G401.6 (cell line): ENCODE results near the gene ZBTB2.
"Not testable (repeated sequence)": the region's sequence is repeated elsewhere in the genome, so short reads cannot be mapped to it uniquely, and the experiment has no call there.

Experiments used
- FAIRE-seq: peaks from 2 replicates; lab custom pipeline; 2012; peaks lifted over from hg19 to GRCh38; lab: Jason Lieb, UNC

The ZBTB2 gene

DNA sequence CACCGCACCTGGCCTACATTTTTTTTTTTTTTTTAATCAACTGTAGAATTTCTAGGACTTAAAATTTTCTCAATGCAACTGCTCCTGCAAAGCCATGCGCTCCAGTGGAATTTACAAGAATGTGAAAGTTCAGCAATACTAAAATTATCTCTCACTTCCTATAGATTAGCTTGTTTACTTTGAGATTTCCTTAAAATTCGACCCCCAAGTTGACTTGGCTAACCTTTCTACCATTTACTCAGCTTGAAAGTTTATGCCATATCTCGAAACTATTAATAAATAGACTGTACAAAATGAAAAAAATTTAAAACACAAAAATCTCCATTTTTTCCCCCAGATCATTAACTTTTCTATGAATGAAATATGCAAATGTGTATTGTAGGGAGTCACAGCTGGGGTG, 64.3 kb downstream of the ZBTB2 start:
- no peak for FAIRE-seq

DNA sequence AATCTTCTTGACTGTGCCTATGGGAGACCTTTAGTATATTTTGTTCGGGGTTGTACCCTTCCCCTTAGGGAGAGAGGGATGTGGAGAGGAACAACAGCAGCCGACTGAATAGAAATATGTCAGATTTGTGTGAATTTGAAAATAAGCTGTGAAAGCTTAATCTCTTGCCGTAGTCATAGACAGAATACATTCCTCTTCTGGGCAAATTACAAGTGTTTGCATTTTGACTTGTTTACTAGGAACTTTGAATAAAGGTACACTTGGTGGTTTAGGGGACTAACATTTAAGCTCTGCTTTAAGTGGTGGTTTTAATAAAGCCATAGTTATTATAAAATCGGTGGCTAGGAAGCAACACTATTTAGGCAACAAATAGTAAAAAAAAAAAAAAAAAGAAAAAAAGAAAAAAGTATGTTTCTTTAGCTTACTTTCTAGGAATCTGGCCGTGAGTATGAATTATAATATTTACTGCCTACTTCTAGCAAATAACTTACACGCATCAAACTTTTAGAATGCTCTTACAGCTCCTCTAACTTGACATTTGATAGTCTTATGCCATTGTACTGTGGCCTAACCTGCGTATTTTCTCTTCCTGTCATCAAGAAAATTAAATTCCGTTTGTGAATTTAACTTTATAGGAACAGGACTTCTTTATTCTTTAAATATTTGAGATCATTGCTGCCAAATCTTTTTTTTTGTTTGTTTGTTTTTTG, 65.1 kb downstream of the ZBTB2 start:
- no peak for FAIRE-seq

DNA sequence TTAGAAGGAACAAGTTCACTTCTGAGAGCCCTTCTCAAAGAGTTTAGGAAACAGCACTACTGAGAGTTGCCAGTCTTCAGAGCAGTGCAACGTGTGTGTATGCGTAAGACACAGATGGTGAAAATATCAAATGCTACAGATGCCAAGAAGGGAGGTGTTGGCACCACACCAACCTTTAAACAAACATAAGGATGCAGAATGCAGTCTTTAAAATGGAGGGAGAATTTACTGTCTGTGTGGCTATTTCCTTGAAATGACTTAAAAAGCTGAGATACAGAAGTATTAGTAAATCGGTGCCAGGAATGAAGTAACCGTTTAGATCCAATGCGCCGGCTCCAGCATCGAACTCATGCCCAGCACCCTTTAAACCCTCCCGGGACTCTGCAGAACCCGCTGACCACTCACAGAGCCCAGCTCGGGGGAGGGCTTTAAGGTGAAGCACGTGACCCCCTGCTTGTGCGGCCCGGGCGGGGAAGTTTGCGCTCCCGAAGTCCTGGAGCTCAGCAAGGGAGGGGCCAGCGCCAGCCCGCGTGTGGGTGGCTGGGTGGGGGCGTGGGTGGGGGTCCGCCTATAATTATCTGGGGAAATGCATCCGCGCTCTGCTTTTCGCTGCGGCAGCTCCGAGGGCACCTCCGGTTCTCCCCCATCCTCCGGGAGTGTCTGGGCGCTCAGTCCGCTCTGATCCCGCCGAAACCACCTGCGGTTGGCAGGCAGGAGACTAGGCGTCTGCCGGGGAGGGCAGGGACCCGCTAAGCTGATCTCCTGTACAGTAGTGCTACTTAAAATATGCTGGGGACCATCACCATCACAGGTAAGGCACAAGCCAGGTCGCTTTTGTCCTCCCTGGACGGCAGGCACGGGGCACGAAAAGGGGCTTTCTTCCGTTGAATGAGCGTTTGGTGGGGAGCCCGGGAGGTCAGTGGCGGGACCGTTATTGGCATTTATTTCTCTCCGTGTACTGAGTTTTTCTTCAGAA, 66.0 kb downstream of the ZBTB2 start:
- FAIRE-seq, result no peak

DNA sequence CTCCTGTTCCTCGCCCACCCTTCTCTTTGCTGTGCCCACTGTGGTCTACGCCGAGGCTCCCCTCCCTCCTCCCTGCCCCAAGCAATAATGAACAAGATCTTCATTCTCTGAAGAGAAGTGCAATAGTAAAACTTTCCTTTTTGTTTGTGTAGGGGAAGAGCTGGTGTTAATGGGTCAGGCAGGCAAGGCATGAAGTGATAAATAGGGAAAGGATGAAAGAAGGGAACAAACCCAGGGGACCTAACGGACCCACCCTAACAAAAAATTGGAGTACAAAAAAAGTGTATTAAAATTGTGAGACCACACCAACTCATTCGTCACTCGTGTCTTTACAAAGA, 66.9 kb downstream of the ZBTB2 start:
- no peak for FAIRE-seq

DNA sequence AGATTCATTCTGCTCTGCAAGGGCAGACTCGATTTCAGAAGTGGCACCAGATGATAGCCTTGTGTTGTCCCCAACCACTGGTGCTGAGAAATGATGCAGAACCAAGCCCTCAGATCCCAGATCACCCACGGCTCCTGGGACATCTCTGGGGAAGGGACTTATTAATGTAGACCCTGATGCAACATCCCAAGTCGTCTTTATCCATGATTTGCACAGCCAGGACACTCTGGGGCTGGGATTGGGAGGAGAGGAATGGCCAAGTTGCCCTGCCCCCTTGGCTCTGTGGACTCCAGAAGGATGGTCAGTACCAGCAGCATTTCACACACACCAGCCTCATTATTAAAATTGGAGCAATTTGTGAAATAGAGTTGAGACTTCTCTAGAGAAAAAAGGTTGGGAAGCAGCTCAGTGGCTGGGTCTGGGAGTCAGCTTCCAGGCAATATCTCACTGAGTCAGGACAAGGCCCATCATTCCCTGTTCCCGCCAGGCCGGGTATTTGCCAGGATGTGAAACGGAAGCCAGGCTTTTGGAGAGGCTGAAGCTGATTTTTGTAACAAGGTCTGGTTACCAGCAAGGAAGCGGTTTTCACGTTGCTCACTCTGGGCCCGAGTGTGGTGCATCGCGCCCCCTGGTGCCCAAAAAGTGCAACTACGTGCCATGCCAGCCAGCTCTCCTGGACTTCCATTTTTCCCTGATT, 67.4 kb downstream of the ZBTB2 start:
- FAIRE-seq, result peak; percentile 91

GRCh38 chr6:151322570-151322969, 68.8 kb downstream of the ZBTB2 start:
- no peak for FAIRE-seq

- no peak for FAIRE-seq
Observed at GRCh38 chr6:151321438-151321837, 69.9 kb downstream of the ZBTB2 start.

- no peak for FAIRE-seq
Observed at GRCh38 chr6:151320140-151320539, 71.2 kb downstream of the ZBTB2 start.

DNA sequence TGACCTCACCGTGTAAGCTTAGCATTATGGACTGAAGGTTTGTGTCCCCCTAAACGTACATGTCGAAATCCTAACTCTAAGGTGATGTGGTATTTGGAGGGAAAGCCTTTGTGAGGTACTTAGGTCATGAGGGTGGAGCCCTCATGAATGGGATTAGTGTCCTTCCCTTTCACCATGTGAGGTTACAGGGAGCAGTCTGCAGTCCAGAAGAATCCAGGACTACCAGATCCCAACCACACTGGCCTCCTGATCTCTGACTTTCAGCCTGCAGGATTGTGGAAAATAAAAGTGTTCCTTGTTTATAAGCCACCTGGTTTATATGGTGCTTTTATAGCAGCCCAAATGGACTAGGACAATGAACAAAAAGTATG, 73.4 kb downstream of the ZBTB2 start:
- no peak for FAIRE-seq

GRCh38 chr6:151317103-151317994, 74.0 kb downstream of the ZBTB2 start:
- no peak for FAIRE-seq

DNA sequence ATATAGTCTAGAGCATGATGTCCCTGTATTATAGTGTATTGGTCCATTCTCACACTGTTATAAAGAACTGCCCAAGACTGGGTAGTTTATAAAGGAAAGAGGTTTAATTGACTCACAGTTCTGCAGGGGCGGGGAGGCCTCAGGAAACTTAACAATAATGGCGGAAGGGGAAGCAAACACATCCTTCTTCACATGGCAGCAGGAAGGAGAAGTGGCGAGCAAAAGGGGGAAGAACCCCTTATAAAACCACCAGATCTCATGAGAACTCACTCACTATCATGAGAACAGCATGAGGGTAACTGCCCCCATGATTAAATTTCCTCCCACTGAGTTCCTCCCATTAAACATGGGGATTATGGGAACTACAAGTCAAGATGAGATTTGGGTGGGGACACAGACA, 75.7 kb downstream of the ZBTB2 start:
- not testable (repeated sequence) for FAIRE-seq
